Right cardiac atrium (tissue), 5 donors: ENCODE results near the gene RBM28. TPM values are rescaled to one million over a fixed set of nuclear protein-coding genes. Genes with fewer than 3 reads are reported as not detected.

Source experiments
- ATAC-seq, 2 donors: fragments of 200-7000 bp; cut with Tn5 transposase; one replicate each; pipeline versions ENCODE4 v1.8.0 to v1.9.1; 2020; ENCODE audit warnings: moderate library complexity in 2 of 2, mild to moderate bottlenecking in 1 of 2
- DNase-seq, 3 donors: peaks; one replicate each; pipeline ENCODE4 v3.0.0-alpha.2; 2020
- H3K27ac ChIP-seq: one replicate; pipeline ENCODE4 v1.5.1; 2013; ENCODE audit warnings: mild to moderate bottlenecking, low read length, control low read depth, moderate library complexity
- H3K27me3 ChIP-seq: one replicate; pipeline ENCODE4 v1.6.1; 2013; ENCODE audit not compliant: control insufficient read depth, insufficient read depth
- H3K4me1 ChIP-seq: one replicate; pipeline ENCODE4 v1.6.1; 2013; ENCODE audit warnings: low read length; ENCODE audit not compliant: control insufficient read depth, insufficient read depth
- H3K4me3 ChIP-seq: one replicate; pipeline ENCODE4 v1.5.1; 2013; ENCODE audit warnings: low read length, control low read depth
- H3K9me3 ChIP-seq: one replicate; pipeline ENCODE4 v1.6.1; 2013; ENCODE audit warnings: low read length; ENCODE audit not compliant: control insufficient read depth
- WGBS: extraction: QIAGEN DNeasy Blood & Tissue Kit; methylation state at CpG from one replicate; pipeline ENCODE4 v1.1.7; 2013; 5-methylcytosine and 5-hydroxymethylcytosine counted together
- intact Hi-C, 4 donors: fragments of 100-400 bp; cut with DNase I; formaldehyde crosslinking; loops; one replicate each; pipeline versions ENCODE4 v1.11.0 to v1.14.0; 2022 to 2023
- polyA plus RNA-seq: library from polyadenylated mRNA; stranded (reverse); fragments of 200-250 nt; gene quantifications from one replicate; pipeline ENCODE4 v1.2.3, GENCODE V29; 2013
- total RNA-seq, 4 donors: library from RNA; stranded (reverse); fragmentation: NEBNext Ultra II Directional; extraction: Animal tissue kit (Norgen Biotek cat#: 25700); gene quantifications; one replicate each; pipeline ENCODE4 v1.2.1, GENCODE V29; 2021
- donor health status: healthy with polysubstance abuse.
- donor health status: DM: no; HTN: yes; CAD: no.
- donor health status: DM: no; HTN: no; CAD: no.
- donor health status: DM: no; HTN: yes; CAD: no; lungs with severe emphysema.
- donor health status: DM: yes; HTN: yes; CAD: no.

Gene RBM28
- total and polyA plus RNA-seq, 5 donors, result 21.6 to 34.8 (median 30.8) TPM

DNA sequence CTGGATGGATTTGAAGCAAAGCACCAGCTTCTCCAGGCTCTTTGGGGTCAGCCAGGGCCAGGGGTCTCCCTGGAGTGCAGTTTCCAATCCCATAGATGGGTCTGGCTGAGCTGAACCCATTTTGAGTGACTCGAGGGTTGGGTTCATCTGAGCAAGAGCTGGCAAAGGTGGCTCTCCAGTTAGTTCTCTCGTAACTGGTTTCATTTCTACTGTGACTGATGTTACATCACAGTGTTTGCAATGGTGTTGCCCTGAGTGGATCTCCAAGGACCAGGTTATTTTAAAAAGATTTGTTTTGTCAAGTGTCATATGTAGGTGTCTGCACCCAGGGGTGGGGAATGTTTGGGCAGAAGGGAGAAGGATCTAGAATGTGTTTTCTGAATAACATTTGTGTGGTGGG is 88.4 kb downstream of the RBM28 start:
- H3K4me3 ChIP-seq, result no peak overlapping the region
- intact Hi-C loops, result no loop called here
- H3K9me3 ChIP-seq, result no peaks in the 10 kb centered on the region
- no peak overlapping the region for H3K27ac ChIP-seq
- H3K27me3 ChIP-seq, result no peaks in the 10 kb centered on the region
- no peaks in the 10 kb centered on the region for H3K4me1 ChIP-seq
- no peak for ATAC-seq
- DNase-seq, result no peak
- WGBS, result 78% methylated on average over 2 of the region's 2 CpGs

DNA sequence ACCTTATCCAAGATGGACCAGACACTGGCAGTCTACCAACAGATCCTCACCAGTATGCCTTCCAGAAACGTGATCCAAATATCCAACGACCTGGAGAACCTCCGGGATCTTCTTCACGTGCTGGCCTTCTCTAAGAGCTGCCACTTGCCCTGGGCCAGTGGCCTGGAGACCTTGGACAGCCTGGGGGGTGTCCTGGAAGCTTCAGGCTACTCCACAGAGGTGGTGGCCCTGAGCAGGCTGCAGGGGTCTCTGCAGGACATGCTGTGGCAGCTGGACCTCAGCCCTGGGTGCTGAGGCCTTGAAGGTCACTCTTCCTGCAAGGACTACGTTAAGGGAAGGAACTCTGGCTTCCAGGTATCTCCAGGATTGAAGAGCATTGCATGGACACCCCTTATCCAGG is 89.2 kb downstream of the RBM28 start:
- peak in 1 of 2 donors; percentile 34 for ATAC-seq
- H3K27me3 ChIP-seq, result no peaks in the 10 kb centered on the region
- 80% methylated on average over 5 of the region's 5 CpGs for WGBS
- intact Hi-C loops, result no loop called here
- H3K4me3 ChIP-seq, result no peak overlapping the region
- no peaks in the 10 kb centered on the region for H3K9me3 ChIP-seq
- no peak overlapping the region for H3K27ac ChIP-seq
- H3K4me1 ChIP-seq, result no peaks in the 10 kb centered on the region
- DNase-seq, result no peak

DNA sequence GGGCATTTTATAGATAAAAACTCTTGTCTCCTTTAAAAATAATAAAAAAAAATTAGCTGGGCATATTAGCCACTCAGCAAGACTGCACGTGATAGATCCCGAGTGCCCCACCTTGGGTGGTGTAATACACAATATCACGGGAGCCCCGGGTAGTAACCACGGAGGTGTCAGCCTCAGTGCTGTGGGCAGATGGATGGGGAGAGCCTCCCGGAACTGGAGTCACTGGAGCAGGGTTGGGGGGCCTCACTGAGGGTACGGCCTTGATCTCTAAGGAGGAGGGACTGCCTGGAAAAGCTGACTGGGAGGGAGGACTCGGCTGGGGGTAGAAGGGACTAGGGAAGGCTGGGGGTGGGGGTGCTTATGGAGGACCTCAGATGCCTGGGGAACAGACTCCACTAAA is 90.0 kb downstream of the RBM28 start:
- H3K27ac ChIP-seq, result no peak overlapping the region
- H3K9me3 ChIP-seq, result no peaks in the 10 kb centered on the region
- WGBS, result 88% methylated on average over 8 of the region's 8 CpGs
- ATAC-seq (no peak), DNase-seq (no peak)
- no peaks in the 10 kb centered on the region for H3K4me1 ChIP-seq
- H3K27me3 ChIP-seq, result no peaks in the 10 kb centered on the region
- H3K4me3 ChIP-seq, result no peak overlapping the region
- intact Hi-C loops, result no loop called here

DNA sequence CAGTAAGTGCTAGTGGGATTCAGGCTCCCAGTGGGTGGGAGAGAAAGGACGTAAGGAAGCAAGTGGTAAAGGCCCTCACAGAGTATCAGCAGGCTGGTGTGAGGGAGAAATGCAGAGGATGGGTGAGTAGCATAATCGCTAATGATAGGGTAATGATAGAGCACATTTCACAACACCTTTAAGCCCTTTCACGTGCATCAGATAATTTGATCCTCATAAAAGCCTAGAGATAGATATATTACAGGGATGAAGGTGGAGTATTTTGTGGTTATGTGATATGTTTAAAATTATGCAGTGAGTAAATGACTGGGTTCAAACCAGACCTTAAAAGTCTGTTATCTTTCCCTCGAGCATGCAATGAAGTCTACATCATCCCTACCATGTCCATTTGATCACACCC is 92.4 kb downstream of the RBM28 start:
- Histone ChIP-seq H3K9me3 (no peaks in the 10 kb centered on the region), H3K27ac (no peak overlapping the region), H3K4me3 (no peak overlapping the region), H3K4me1 (no peaks in the 10 kb centered on the region), H3K27me3 (no peaks in the 10 kb centered on the region)
- DNase-seq (no peak), ATAC-seq (no peak)
- WGBS, result 69% methylated on average over 4 of the region's 4 CpGs
- intact Hi-C loops, result no loop called here

Other genes starting within 250 kb of the RBM28 start
- 1 to 10 TPM in 1 of 4 donors, under 1 TPM in 2, not detected in 1; 0.15 to 4.8 (median 0.17) TPM for gene LEP, start 102.6 kb downstream of the RBM28 start, total RNA-seq
- 1.4 TPM for gene LEP, start 102.6 kb downstream of the RBM28 start, polyA plus RNA-seq
- gene PRRT4, start 17.8 kb upstream of the RBM28 start, total RNA-seq, result 1 to 10 TPM in 1 of 4 donors, under 1 TPM in 3; 0.34 to 1.0 (median 0.69) TPM
- 1.1 TPM for gene PRRT4, start 17.8 kb upstream of the RBM28 start, polyA plus RNA-seq
- 10 to 100 TPM; 13.9 to 22.2 (median 16.2) TPM for gene IMPDH1, start 66.1 kb upstream of the RBM28 start, total RNA-seq
- gene IMPDH1, start 66.1 kb upstream of the RBM28 start, polyA plus RNA-seq, result 13.8 TPM
- 10 to 100 TPM in 1 of 4 donors, 1 to 10 TPM in 3; 6.2 to 10.6 (median 6.6) TPM for gene HILPDA, start 112.0 kb upstream of the RBM28 start, total RNA-seq
- gene HILPDA, start 112.0 kb upstream of the RBM28 start, polyA plus RNA-seq, result 8.3 TPM
- gene METTL2B, start 132.8 kb upstream of the RBM28 start, total RNA-seq, result 10 to 100 TPM; 17.6 to 23.1 (median 20.5) TPM
- gene METTL2B, start 132.8 kb upstream of the RBM28 start, polyA plus RNA-seq, result 11.7 TPM